GM23248 (cell line): ENCODE data around the gene BCL2.

Source experiments
- EZH2 ChIP-seq: fragments of 200-600 bp; sonication (generic); IDR thresholded peaks from 2 replicates; pipeline ENCODE4 v1.6.1; 2018; ENCODE audit warnings: antibody characterized with exemption, mild to moderate bottlenecking; ENCODE audit not compliant: insufficient read depth, poor library complexity, severe bottlenecking
- EZH2phosphoT487 ChIP-seq: fragments of 200-600 bp; sonication (generic); IDR thresholded peaks from 2 replicates; pipeline ENCODE4 v1.6.1; 2018; ENCODE audit warnings: antibody characterized with exemption, moderate library complexity, mild to moderate bottlenecking, low read depth; ENCODE audit not compliant: insufficient read depth

DNA sequence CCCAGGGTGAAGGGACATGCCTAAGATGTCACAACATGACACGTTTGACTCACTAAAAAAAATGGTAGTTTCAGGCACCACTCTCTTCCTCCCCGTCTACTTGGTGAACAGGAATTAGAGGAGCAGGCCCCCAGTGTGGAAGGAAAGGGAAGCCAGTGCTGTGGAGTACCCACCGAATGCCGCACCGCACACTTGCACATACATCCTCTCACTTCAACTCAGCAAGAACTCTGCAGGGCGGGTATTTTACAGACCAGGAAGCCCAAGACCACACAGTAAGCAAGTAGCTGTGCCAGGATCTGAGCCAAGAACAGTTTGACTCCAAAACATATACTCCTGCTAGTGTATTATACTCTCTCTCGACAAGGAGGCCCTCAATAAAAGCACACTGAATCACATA, 69.8 kb downstream of the BCL2 start:
- TF ChIP-seq EZH2phosphoT487 (no peak), EZH2 (no peak)
